ENCODE data around the gene OTX2.

The OTX2 gene

DNA sequence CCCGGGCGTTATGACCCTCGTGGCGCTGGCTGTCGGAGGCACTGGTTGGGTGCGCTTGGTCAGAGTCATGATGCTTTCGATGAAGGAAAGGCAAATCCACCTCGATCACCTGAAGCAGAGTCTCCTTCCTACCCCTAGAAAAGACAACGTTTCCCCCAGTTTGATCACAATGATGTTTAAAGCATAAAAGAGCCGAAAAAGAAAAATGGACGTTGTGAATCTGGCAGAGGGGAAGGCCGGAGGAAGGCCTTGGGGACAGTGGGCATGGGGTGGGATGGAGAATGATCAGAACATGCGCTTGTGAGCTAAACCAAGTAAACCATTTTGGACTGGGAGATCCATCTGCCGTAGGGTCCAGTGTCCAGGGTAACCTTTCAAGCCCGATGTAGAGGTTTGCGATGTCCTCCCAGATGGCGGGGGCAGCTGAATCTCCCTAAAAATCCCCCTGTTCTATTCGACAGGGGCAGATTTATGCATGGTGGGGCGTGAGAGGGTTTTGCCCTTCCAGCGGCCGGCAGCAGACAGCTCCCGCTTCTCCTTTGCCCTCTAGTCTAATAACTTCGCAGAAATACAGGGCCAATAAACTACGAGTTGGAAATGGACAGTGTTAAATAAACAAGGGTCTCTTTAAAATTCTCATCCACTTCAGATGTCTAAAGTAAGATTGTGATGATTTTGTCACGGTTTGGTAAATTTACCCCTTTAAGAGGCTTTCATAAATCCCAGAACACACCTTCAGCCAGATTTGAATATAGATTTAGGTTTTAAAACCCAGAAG, 2.3 kb upstream of the OTX2 start:
- DNase-seq (ENCODE audit: low read depth in 2 of 2), result no peak

DNA sequence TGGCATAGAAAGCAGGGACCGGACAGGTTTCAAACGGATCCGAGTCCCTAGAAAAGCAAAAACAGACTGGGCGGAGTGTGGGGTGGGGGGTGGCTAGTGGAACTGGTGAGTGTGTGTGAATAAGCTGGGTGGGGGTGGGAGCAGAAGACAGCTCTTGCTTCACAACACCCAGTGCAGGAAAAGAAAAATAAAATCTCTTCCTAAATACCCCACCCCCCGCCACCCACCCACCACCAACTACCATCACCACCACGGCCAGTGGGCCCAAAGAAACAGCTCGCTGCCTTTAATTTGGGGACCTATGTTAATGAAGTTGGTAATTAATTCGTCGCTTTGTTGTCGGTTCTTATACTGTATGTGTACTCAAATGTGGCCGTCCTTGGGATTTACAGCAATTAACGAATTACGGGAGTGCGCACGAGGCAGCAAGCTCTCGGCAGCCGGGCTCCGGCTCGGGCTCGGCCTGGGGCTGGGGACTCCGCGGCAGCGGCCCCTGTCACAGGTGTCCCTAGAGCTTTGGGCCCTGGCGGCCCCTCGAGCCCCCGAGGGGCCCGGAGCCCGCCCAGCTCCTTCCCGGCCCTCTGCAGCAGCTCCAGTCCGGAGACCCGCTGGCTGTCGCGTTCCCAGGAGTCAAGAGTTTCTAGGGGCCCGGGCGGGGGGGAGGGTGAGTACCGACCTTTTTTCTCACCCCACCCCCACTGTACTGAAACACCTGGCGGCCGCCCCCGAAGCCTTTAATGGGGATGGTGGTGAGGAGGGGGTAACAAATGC, 1.5 kb upstream of the OTX2 start:
- no peak for DNase-seq (ENCODE audit: low read depth in 2 of 2)

DNA sequence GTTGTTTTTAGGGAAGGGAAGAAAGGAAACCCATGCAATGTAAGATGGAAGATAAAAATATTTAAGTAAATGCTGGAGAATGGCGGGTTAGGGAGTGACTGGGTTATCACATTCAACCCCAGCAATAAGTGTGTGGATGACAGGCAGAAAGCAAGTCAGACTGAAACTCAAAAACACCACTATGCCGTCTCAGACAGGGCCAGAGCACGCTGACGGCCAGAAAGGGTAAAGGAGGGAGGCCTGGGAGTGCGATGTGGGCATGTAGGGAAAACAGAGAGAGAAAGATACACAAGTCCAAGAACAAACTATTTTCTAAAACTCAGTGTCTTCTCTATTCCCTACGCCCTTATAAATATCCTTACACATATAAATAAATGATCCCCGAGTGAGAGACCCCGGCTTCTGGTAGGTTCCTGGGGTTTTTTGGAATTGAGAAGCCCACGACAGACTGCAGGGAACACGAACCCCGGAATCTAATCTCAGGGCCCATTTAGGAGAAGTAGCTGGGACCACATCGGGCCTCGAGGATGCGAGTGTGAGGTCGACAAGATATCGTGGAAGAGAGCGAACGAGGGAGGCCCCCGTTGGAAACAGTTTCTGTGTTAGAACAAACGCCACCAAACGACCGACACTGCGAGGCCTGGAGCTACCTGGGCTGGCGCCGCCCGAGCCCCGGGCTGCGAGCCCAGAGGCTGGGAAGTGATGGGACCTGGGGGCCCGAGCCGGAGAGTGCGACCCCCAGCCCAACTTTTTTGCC, 735 bp upstream of the OTX2 start:
- no peak for DNase-seq (ENCODE audit: low read depth in 2 of 2)

DNA sequence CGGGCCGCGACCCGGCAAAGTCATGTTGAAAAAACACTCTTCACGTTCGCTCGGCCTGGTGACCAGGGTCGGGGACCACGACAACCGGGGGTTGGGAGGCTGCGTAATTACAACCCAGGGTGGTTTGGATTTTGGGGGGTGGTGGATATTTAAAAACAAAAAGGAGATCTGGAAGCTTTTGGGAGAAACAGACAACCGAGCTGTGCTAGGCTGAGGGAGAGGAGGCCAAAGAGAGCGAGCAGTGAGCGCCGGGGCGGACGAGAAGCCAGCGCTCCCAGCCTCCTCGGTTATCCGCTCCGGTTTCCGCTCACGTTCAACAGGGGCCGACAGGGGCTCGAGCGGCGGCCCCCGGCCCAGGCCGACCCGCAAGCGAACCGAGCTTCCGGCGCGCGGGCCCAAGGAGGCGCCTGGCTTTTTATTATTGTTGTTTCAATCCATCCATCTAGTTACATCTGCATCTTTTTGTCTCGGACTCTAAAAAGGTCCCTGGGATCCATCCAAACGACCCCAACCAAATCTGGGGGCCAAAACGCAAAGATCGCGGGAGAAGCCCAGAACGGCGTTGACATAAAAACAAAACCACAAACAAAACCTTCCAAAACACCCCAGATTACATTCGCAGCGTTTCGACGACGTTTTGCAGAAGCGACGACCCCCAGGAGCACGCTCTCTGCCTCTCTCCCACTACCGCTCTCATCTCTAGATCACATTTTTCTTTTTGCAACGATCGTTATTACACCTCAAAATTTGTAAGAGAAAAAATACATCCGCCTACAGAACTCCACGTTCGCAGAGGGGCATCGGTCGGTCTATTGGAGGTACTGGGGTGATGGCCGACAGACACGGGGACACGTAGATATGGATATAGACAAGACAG, 771 bp downstream of the OTX2 start:
- no peak for DNase-seq (ENCODE audit: low read depth in 2 of 2)

DNA sequence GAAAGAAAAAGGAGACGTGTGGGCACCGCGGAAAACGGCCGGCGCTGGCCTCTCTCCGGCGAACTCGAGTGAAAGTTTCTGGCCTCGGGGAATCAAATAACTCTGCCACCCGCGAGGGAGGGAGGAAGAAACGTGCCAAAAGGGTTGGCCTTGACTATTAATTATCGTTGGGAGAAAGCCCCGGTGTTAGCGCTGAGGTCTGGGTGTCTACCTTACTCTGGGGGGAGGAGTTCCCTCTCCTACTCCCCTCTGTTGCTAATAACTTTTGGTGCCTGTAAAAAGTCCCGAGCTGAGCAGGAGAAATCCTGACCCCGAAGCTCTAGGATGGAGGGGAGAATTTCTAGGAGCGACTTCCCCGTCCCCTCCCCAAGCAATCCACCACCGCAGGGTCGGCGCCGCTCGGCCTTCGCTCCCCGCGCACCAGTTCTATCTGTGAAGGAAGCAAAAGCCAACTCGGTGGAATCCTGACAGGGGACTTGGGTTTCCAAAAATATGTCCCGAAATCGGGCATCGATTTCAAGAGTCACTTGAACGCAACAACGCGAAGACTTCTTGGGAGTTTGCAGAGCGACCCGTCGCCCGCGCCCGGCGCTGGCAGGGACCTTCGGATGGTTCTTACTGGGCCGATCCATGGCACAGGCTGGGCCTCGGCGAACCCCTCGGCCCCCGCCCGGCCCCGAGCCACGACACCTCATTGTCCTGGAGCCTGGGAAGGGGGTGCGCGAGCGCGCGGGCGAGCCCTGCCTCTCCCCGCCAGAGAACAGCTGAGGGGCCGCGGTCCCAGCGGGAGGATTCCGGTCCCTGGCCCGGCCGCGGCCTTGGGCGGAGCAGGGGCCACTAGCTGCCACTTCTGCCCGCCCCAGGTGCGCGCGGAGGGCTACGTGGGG, 1.7 kb downstream of the OTX2 start:
- DNase-seq (ENCODE audit: low read depth in 2 of 2), result no peak

DNA sequence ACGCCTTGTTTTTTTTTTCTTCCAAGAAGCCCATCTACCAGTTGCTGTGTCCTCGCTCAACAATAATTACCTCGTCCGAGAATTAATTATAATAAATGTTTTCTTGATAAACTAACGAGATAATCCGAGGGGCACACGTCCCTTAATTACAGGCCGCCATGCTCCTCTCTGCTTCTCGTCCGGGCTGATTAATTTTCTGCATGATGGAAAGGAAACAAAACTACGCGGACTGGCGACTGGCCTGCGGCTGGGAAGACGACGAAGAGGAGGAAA, 2.2 kb downstream of the OTX2 start:
- DNase-seq (ENCODE audit: low read depth in 2 of 2), result no peak

DNA sequence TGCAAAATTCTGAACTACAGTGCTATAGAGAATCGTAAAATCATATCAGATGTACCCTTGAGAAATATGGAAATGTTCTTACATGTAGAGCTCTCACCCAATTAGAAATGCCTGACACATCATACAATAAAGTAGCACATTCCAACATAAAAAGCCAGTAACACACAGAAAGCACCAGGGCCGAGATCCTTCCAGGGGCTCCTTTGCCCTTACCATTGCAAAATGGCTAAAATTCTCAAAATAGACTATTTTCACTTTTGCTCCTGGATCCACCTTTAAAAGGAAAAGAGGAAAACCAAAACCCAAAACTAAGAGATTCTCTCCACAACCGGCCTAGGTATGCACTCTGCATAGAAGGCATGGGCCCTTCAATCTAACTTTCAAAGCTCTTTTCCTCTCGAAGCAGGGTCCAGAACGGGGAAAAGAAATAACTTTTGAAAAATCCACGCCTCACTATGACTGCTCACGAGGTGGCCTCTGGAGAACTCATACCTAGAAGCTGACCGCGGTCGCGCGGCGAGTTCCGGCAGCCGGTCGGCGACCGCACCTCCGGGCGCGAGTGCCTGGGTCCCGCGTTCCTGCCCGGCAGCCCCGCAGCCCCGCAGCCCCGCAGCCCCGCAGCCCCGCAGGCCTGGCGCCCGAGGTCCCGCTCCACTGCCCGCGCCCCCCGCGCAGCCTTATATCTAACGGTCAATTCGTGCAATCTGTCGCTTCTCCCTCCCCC, 2.7 kb downstream of the OTX2 start:
- no peak for DNase-seq (ENCODE audit: low read depth in 2 of 2)

DNA sequence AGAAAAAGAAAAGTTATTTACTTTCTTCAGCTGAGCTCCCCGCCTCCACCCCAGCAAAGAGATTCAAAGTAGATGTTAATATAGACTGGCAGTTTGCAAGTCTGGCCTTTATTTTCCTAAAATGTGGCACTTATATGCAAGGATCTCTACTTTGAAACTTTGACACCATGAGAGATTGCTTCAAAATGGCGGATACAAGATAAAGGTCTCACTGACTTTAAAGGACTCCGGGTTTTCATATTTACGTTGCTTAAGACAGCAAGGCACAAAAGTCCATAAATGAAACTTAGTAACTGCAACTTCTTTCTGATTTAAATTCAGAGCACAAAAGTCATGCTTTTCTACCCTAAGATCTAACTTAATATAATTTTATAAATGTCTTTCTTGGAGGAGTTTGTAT, 3.5 kb downstream of the OTX2 start:
- DNase-seq (ENCODE audit: low read depth in 2 of 2), result no peak

DNA sequence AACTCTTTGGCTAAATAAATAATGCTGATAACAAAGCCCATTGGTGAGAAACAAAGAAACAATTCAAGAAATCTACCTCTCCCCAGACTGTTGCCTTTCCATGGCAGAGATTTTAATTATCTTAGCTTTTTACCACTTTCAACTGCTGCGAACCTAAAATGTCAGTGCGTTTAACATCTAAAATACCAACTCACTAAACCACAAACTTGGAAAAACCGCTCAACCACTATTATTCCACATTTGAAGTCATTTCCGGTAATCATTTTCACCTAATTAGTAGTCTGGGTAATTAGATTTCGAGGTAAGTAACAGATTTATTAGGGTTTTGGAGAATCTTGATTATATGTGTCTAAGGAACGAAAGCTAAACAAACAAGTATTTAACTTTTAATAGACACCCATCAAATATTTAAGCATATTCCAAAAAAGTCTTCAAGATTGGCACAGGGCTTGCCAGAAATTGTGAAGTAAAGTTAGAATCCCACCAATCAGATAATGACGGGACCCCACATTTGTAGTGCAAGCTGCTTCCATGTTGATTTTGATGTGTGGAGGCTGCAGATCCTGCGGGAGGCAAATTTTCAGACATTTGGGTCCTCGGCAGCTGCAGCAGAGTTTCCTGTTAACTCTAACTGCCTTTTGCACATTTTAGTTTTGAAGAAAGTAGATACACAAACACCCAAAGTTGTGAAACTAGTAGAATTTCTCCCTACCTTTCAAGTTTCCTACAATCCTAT, 4.1 kb downstream of the OTX2 start:
- no peak for DNase-seq (ENCODE audit: low read depth in 2 of 2)

DNA sequence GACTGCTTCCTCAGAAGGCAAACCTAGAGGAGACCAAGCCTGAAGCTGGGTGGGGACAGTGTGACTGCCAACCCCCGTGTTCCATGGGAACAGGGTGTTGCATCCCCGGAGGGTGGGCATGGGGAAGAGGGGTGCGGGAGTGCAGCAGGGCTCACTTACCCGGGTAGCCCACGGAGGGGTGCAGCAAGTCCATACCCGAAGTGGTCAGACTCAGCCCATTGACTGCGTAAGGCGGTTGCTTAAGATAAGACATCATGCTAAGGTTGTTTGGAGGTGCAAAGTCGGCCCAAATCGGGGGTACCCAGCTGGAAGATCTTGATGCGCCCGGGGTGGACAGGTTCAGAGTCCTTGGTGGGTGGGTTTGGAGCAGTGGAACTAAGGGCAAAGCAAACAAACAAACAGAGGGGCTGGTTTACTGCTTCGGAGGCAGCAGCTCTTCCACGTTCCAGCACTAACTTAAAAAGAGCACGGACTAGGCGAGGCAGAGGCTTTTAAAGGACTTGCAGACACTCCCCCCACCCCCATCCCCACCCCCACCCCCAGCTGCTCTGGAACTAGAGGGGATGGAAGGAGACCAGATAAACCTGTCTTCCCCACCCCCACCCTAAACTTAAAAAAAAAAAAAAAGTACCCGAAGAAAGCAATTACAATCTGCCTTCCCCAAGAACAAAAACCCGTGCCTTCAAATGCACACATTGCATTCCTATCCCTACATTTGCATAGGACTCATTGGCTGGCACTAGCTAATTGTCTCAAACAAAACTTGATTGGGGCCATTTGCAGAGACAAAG, 4.9 kb downstream of the OTX2 start:
- DNase-seq (ENCODE audit: low read depth in 2 of 2), result no peak

DNA sequence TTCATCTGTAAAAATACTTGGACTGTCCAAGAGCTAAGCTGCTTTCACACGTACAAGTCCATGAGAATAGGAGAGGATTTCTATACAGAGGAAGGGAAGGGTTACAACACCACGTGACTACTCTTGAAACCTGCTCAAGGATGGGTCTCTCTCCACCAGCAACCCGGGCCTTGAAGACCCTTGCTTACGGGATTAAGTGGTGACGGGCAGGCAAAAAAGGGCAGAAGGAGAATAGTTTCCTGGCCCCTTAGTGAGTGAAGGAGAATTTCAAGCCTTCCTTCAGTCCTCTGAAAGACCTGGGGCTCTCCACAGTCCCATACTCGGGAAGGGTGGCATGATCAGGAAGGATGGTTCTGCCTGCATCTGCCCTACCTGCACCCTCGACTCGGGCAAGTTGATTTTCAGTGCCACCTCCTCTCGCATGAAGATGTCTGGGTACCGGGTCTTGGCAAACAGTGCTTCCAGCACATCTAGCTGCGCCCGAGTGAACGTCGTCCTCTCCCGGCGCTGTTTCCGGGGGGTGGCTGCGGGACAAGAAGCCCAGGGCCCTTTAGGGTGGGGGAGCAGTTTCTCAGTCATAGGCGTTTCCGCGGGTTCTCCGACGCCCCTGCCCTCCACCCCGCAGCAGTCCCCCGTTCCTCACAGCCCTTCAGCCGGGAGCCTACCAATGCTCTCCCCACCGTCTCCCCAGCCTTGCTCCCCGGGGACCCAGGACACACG, 6.3 kb downstream of the OTX2 start:
- DNase-seq (ENCODE audit: low read depth in 2 of 2), result no peak

DNA sequence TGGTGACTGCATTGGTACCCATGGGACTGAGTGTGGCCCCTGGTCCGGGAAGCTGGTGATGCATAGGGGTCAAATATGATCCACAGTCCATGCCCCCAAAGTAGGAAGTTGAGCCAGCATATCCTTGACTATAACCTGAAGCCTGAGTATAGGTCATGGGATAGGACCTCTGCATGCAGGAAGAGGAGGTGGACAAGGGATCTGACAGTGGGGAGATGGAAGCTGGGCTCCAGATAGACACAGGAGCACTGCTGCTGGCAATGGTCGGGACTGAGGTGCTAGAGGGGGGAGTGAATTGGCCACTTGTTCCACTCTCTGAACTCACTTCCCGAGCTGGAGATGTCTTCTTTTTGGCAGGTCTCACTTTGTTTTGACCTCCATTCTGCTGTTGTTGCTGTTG, 8.4 kb downstream of the OTX2 start:
- DNase-seq (ENCODE audit: low read depth in 2 of 2), result no peak

DNA sequence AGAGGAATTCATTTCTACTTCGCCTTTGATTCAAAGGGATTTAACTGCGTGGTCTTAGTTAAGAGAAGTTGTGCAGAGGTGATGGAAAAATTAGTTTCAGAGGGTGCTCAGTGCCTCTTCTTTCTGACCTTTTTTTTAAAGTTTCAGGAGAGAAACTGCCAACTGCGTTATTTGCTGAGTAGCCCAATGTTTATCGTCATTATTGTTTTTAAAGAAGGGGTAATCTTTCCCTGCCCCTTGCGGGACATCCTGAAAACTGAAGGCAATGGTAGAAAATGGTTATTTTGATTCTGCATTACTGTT, 11.0 kb downstream of the OTX2 start:
- no peak for DNase-seq (ENCODE audit: low read depth in 2 of 2)

DNA sequence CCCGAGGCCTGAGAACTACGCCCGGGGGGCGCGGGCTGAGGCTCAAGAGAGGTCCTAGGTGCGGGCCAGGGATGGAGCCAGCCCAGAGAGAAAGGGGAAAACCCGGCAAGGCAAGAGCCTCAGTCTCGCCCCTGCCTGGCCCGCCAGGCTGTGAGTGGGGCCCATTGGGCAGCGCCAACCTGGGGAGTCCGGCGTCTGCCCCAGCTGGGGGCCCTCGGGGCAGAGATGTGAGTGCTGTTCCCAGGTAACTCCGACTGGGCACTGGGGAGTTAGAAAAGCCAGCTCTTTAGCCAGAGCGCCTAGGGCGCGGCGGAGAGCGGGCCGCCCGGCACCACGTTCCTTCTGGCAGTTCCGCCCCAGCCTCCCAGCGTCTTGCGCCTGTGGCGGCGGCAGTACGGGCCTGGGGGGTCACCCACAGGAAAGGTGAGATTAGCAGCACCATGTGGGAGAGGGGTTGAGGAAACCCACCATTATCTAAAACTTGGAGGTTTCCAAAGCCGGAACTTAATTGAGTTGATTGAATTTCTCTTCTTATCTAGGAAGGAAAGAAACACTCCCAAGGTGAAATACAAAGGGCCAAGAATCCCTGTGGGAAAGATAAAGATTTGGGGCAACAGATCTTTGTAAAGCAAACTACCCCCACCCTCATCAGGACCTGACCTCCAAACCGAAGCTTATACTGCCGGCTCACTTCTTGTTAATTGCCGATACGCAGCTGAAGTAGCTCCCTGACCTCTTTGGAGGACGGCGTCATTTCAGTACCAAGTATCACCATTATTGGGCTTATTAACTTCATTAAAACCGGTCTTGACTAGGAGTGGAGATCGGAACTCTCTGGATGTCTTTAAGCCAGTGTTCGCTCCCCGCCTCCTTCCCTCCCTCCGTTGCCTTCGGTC, 11.6 kb downstream of the OTX2 start:
- DNase-seq (ENCODE audit: low read depth in 2 of 2), result no peak

DNA sequence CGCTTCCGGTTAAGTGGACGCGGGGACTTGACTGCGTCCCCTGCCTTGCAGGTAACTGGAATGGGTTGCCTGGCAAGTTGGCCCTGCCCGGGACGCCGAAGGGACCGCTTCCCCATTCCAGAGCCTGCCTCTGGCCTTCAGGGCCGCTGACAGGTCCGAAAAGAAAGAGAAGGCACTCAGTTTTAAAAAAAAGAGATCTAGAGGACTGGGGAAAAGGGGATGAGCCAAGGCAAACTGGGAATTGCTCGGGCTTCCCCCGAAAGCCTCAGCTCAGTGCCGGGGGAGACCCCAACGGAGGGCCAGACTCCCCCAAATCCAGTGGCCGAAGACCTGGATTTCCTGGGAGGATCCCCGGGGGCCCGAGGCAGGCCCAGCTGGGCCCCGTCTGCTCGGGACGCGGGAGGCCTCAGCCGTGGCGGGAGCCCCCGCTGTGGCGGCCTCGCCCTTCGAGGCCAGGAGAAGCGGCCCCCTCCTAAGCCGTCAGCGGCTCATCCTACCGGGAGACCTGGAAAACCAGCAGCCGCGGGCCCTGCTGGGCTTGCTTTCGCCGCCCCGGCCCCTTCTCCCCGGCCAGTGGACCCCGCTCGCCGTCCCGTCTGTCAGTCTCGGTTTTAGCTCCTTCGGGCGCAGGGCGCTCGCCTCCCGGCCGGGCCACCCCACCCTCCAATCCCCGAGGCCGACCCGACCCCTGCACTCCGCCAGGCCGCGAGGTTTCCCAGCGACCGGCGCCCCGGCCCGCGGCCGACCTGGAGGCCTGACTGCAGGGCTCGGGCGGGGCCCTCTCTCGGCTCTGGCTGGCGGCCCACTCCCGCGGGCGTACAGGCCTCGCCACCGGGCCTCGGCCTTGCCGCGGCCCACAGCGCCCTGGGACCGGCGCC, 12.5 kb downstream of the OTX2 start:
- no peak for DNase-seq (ENCODE audit: low read depth in 2 of 2)

DNA sequence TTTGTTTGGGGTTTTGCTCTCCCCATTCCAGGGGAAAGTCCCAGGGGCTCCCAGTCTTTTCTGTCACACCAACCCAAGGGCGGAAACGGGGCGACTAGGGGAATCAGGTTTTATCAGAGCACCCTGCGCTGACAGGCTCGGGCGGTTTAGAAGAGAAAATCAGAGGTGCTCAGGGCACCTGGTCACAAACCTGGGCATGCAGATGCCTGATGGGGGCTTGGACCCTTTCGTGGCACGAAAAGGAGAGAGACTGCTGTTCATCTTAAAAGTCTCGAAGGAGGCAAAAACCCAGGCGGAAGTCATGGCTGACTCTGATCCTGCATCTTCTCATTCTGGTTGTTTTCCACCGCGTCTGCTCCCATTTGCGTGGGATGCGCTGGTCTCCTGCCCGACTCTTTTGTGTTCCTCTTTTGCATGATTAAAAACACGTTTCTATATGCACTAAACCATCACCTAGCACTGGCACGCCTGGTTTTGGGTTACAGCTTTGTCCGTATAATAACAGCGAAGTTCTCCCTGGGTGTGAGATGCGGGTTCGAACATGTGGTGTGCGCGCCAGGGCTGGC, 13.2 kb downstream of the OTX2 start:
- no peak for DNase-seq (ENCODE audit: low read depth in 2 of 2)

All from stimulated activated CD4-positive, alpha-beta T cell treated with anti-CD3 and anti-CD28 coated beads, Interleukin-1b, Interleukin-23, amount 100 ng/mL, for 1 hour (primary cell).